ENCODE data around the gene LINC00237. TPM values are rescaled to one million over a fixed set of nuclear protein-coding genes. Genes with fewer than 3 reads are reported as not detected.

LINC00237 gene
- total RNA-seq, 3 donors from 2014 or later: not detected

DNA sequence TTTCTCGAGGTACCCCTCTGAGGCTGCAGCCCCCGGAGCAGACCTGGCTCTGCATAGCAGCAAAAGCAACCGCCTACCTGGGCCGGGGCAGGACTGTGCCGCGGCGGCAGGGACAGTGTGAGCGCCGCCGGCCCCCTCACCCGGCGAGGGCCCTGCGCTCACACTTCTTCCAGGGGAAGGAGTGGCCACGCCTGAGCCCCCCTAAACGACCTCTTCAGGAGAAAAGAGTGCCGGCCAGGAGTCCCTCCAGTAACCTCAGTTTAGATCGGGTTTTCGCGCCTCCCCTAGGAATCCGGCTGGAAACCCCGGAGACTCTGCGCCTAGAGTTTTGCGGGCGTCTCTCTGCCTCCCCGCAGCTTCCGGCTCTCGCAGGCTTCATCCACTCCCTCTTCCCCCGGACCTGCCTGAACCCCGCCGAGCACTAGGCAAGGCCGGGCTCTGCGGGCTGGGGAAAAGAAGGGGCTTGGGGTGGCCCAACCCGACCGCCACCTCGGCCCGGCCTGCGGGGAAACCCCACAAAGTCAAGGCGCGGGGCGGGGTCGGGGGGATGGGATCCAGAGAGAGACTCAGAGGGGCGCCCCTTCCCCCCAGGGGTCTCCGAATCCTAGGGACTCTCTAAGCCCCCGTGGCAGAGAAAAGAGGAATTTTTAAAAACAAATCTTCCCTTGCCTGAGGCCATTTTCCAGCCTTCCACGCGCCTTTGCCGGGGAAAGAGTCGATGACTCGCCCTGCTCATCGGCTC lies 558 bp downstream of the LINC00237 start:
- H3K4me3 ChIP-seq: no peak overlapping the region

GRCh38 chr20:21104921-21105320 lies 1.2 kb downstream of the LINC00237 start:
- no peaks in the 10 kb centered on the region for H3K9me3 ChIP-seq
- H3K36me3 ChIP-seq (ENCODE audit: low read depth): no peaks in the 10 kb centered on the region
- H3K4me1 ChIP-seq (ENCODE audit: low read depth): peaks cover 31% of the 10 kb centered on the region
- intact Hi-C loops (cut with DNase I, micrococcal nuclease): no loop called here
- no peak for DNase-seq
- H3K4me3 ChIP-seq: no peak overlapping the region
- ATAC-seq: no peak
- no peak for TF ChIP-seq CTCF (IDR thresholded peaks at IDR 0.05)

More for the DNA sequence above, 558 bp downstream of the LINC00237 start:
- no peaks in the 10 kb centered on the region for H3K9me3 ChIP-seq
- TF ChIP-seq CTCF (IDR thresholded peaks at IDR 0.05): no peak
- intact Hi-C loops (cut with DNase I, micrococcal nuclease): no loop called here
- no peaks in the 10 kb centered on the region for H3K36me3 ChIP-seq (ENCODE audit: low read depth)
- no peak for DNase-seq
- ATAC-seq: no peak
- H3K4me1 ChIP-seq (ENCODE audit: low read depth): peaks cover 25% of the 10 kb centered on the region

GRCh38 chr20:21104466-21104761 lies 1.7 kb downstream of the LINC00237 start:
- intact Hi-C loops (cut with DNase I, micrococcal nuclease): no loop called here
- ATAC-seq (no peak), DNase-seq (no peak)
- Histone ChIP-seq H3K9me3 (no peaks in the 10 kb centered on the region), H3K4me1 (ENCODE audit: low read depth) (peaks cover 31% of the 10 kb centered on the region), H3K4me3 (no peak overlapping the region), H3K36me3 (ENCODE audit: low read depth) (no peaks in the 10 kb centered on the region)
- no peak for TF ChIP-seq CTCF (IDR thresholded peaks at IDR 0.05)

DNA sequence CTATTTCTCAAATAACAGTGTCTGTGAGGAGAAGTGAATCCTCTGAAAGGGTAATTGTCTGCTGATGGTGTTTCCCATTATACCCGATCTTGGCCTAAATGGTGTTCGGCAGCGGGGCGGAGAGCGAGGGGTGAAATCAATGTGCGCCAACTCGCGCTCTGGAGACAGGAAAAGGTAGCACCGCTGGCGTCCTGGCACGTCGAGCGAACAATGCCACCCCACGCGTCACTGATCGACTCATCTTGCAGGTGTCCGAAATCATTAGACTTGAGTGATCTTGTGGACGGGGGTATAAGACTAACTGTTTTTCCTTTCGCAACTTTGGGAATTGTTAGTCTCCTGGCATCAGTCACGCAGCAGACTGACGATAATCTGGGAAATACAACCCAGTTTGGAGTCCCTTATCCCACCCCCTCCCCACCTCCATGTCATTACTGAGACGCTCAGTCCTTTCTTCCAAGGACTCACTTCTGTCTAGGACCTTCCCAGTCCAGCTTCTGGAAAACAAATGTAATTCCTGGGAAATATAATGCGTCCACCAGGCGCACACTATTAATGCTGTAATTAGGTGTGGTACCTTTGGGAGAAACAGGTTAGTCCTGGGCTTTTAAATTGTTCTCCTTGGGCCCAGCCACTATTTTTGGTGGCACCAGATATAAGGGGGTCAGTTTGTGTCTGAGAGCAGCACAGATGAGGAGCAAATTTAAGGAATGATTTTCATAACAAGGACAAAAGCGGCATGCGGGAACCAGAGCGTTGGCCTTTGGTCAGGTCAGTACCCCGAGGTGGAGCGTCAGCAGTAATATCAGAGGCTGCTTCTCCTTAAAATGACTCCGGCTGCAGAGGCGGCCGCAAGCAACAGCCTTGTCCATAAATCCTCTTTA lies 2.3 kb downstream of the LINC00237 start:
- Histone ChIP-seq H3K4me1 (ENCODE audit: low read depth) (peaks cover 31% of the 10 kb centered on the region), H3K9me3 (no peaks in the 10 kb centered on the region), H3K36me3 (ENCODE audit: low read depth) (no peaks in the 10 kb centered on the region), H3K4me3 (no peak overlapping the region)
- DNase-seq (no peak), ATAC-seq (no peak)
- no peak for TF ChIP-seq CTCF (IDR thresholded peaks at IDR 0.05)
- intact Hi-C loops (cut with DNase I, micrococcal nuclease): no loop called here

GRCh38 chr20:21102603-21103311 lies 3.4 kb downstream of the LINC00237 start:
- no peaks in the 10 kb centered on the region for H3K9me3 ChIP-seq
- peaks cover 31% of the 10 kb centered on the region for H3K4me1 ChIP-seq (ENCODE audit: low read depth)
- ATAC-seq (peak; percentile 70), DNase-seq (peak; percentile 54 to 71 (median 66))
- intact Hi-C loops (cut with DNase I, micrococcal nuclease): no loop called here
- no peaks in the 10 kb centered on the region for H3K36me3 ChIP-seq (ENCODE audit: low read depth)
- H3K4me3 ChIP-seq: no peak overlapping the region
- no peak for TF ChIP-seq CTCF (IDR thresholded peaks at IDR 0.05)

Measured in mucosa of descending colon (tissue), 3 donors.